Endothelial cell of umbilical vein (primary cell): ENCODE measurements around the gene TMEM208. TPM values are rescaled to one million over a fixed set of nuclear protein-coding genes. Genes with fewer than 3 reads are reported as not detected.

Source experiments
- BruUV-seq: library from RNA; stranded (reverse); fragments of 400-500 nt; replicated peaks from 2 replicates; lab custom pipeline; 2021; lab: Mats Ljungman, UMichigan
- CTCF ChIA-PET: fragments of 300-600, 350-600 bp; sonication (Branson Sonifier 250); formaldehyde crosslinking; loops from one replicate; lab custom pipeline; 2021; ENCODE audit warnings: antibody characterized with exemption, inconsistent platforms; lab: Charles Lee
- POLR2A ChIA-PET: fragments of 300-600, 350-600 bp; sonication (Branson Sonifier 250); formaldehyde crosslinking; loops from one replicate; lab custom pipeline; 2021; ENCODE audit warnings: antibody characterized with exemption, inconsistent platforms; lab: Charles Lee
- DNase-seq: peaks from one replicate; pipeline ENCODE4 v3.0.0-alpha.2; 2011; ENCODE audit warnings: low read depth, low spot score
- FAIRE-seq: peaks from 2 replicates; lab custom pipeline; 2011; peaks lifted over from hg19 to GRCh38; lab: Jason Lieb, UNC
- H2AFZ ChIP-seq: 2 replicates; pipeline ENCODE4 v1.6.0; 2012; ENCODE audit warnings: low read depth, low read length, control low read depth, inconsistent platforms
- H3K27ac ChIP-seq: 2 replicates; pipeline ENCODE4 v1.5.1; 2011; ENCODE audit warnings: low read depth, mild to moderate bottlenecking, control low read depth, low read length, moderate library complexity; ENCODE audit not compliant: insufficient read depth
- H3K27me3 ChIP-seq, 2 experiments: 2 replicates each; pipeline versions ENCODE4 v1.6.0 to v1.6.1; 2011; ENCODE audit warnings: low read length in 2 of 2, mixed read lengths in 1 of 2; ENCODE audit not compliant: control insufficient read depth in 2 of 2, insufficient read depth in 2 of 2
- H3K36me3 ChIP-seq, 2 experiments: 2 replicates in 1 of 2; 3 replicates in 1 of 2; pipeline ENCODE4 v1.5.1; 2011; ENCODE audit warnings: low read length in 2 of 2, mild to moderate bottlenecking in 1 of 2, moderate library complexity in 1 of 2; ENCODE audit not compliant: control insufficient read depth in 2 of 2, insufficient read depth in 2 of 2; ENCODE audit errors: extremely low read depth in 1 of 2
- H3K4me1 ChIP-seq: 3 replicates; pipeline ENCODE4 v1.5.1; 2011; ENCODE audit warnings: mild to moderate bottlenecking, low read length; ENCODE audit not compliant: control insufficient read depth, insufficient read depth; ENCODE audit errors: extremely low read depth
- H3K4me2 ChIP-seq: 2 replicates; pipeline ENCODE4 v1.6.1; 2011; ENCODE audit warnings: low read length, control low read depth, mixed read lengths; ENCODE audit not compliant: insufficient read depth
- H3K4me3 ChIP-seq, 3 experiments: fragments of 200-600 bp in 1 of 3; sonication (generic), shearing (Covaris generic) in 1 of 3; replicated peaks in 1 of 3; 2 replicates each; pipeline ENCODE4 v1.5.1; 2011 to 2016; ENCODE audit warnings: control low read depth in 3 of 3, low read length in 3 of 3, mild to moderate bottlenecking in 2 of 3, inconsistent platforms in 1 of 3, low read depth in 1 of 3, moderate library complexity in 1 of 3; ENCODE audit not compliant: insufficient read depth in 1 of 3
- H3K79me2 ChIP-seq: 2 replicates; pipeline ENCODE4 v1.6.0; 2012; ENCODE audit warnings: low read length, inconsistent platforms; ENCODE audit not compliant: control insufficient read depth, insufficient read depth
- H3K9ac ChIP-seq: replicated peaks from 2 replicates; pipeline ENCODE3; 2011; ENCODE audit warnings: low read length, control low read depth; ENCODE audit not compliant: insufficient read depth; ENCODE audit errors: extremely low read depth
- H3K9me1 ChIP-seq: replicated peaks from 3 replicates; pipeline ENCODE4 v1.6.0; 2011; ENCODE audit warnings: mild to moderate bottlenecking, low read length; ENCODE audit not compliant: control insufficient read depth, insufficient read depth; ENCODE audit errors: extremely low read depth
- H3K9me3 ChIP-seq: replicated peaks from 2 replicates; pipeline ENCODE4 v1.5.1; 2012; ENCODE audit warnings: low read length, inconsistent platforms; ENCODE audit not compliant: control insufficient read depth, insufficient read depth
- H4K20me1 ChIP-seq: replicated peaks from 2 replicates; pipeline ENCODE3; 2011; ENCODE audit warnings: mild to moderate bottlenecking, low read length; ENCODE audit not compliant: control insufficient read depth, insufficient read depth; ENCODE audit errors: extremely low read depth
- EZH2 ChIP-seq: IDR thresholded peaks from 2 replicates; pipeline ENCODE4 v1.6.1; 2012; ENCODE audit warnings: borderline replicate concordance, low read depth, mild to moderate bottlenecking, moderate library complexity, low read length, inconsistent platforms; ENCODE audit not compliant: severe bottlenecking
- FOS ChIP-seq: IDR thresholded peaks from 2 replicates; pipeline ENCODE4 v1.6.1; 2011; ENCODE audit warnings: mild to moderate bottlenecking, low read length, moderate library complexity, borderline replicate concordance; ENCODE audit not compliant: insufficient read depth
- GATA2 ChIP-seq: IDR thresholded peaks from 2 replicates; pipeline ENCODE4 v1.7.0; 2011; ENCODE audit warnings: low read depth, mild to moderate bottlenecking, moderate library complexity, mixed read lengths, low read length; ENCODE audit not compliant: insufficient read length, insufficient read depth
- JUN ChIP-seq: IDR thresholded peaks from 2 replicates; pipeline ENCODE4 v1.6.1; 2011; ENCODE audit warnings: borderline replicate concordance, low read depth; ENCODE audit not compliant: insufficient read length, insufficient read depth
- MYC ChIP-seq: IDR thresholded peaks from one replicate; pipeline ENCODE4 v1.6.1; 2011; ENCODE audit warnings: mild to moderate bottlenecking, low read depth, low read length
- POLR2A ChIP-seq: IDR thresholded peaks from 2 replicates; pipeline ENCODE4 v1.6.1; 2012; ENCODE audit warnings: low read depth, mild to moderate bottlenecking, control low read depth, low read length
- POLR2AphosphoS5 ChIP-seq: IDR thresholded peaks from 2 replicates; pipeline ENCODE4 v1.6.1; 2012; ENCODE audit warnings: low read depth, mild to moderate bottlenecking, control low read depth, low read length, moderate library complexity; ENCODE audit not compliant: insufficient read depth
- dilution Hi-C: fragments of 300-500 bp; cut with MboI; formaldehyde crosslinking; loops from one replicate; pipeline ENCODE4 v1.15.0; 2019; ENCODE audit warnings: low sequenced_read_pairs; ENCODE audit not compliant: extremely low pct_ligation_motif_present
- intact Hi-C: fragments of 100-400 bp; cut with micrococcal nuclease; formaldehyde crosslinking; loops from one replicate; pipeline ENCODE4 v1.10.0; 2022
- polyA plus RNA-seq, 4 experiments: library from polyadenylated mRNA; depleted of rRNA in 3 of 4; stranded (reverse) in 3 of 4; unstranded in 1 of 4; fragments of >200 nt; gene quantifications; 2 replicates each; pipeline versions ENCODE4 v1.2.1 to v1.2.3, GENCODE V29; 2011 to 2012; ENCODE audit warnings: missing spikeins in 1 of 4
- total RNA-seq: library from RNA; stranded (reverse); gene quantifications from 2 replicates; pipeline ENCODE4 v1.2.3, GENCODE V29; 2021
- TF ChIP-seq, protein P1 (sequence below): IDR thresholded peaks from 2 replicates; pipeline ENCODE4 v1.6.1; 2011; ENCODE audit not compliant: insufficient read depth, insufficient read length
- TF ChIP-seq, protein P2 (sequence below), 2 donors: IDR thresholded peaks; 1 replicate in 1 of 2; 2 replicates in 1 of 2; pipeline ENCODE4 v1.5.1; 2011; ENCODE audit warnings: low read length in 2 of 2, mild to moderate bottlenecking in 2 of 2, moderate library complexity in 2 of 2, control low read depth in 1 of 2, inconsistent platforms in 1 of 2, low read depth in 1 of 2; ENCODE audit not compliant: insufficient read depth in 1 of 2; ENCODE audit errors: extremely low read depth in 1 of 2

Gene TMEM208
- total and polyA plus RNA-seq, 2 donors (not counting 3 experiments of a cell fraction or from before 2014, with no cell fraction given), result 35.3 to 94.0 TPM

DNA sequence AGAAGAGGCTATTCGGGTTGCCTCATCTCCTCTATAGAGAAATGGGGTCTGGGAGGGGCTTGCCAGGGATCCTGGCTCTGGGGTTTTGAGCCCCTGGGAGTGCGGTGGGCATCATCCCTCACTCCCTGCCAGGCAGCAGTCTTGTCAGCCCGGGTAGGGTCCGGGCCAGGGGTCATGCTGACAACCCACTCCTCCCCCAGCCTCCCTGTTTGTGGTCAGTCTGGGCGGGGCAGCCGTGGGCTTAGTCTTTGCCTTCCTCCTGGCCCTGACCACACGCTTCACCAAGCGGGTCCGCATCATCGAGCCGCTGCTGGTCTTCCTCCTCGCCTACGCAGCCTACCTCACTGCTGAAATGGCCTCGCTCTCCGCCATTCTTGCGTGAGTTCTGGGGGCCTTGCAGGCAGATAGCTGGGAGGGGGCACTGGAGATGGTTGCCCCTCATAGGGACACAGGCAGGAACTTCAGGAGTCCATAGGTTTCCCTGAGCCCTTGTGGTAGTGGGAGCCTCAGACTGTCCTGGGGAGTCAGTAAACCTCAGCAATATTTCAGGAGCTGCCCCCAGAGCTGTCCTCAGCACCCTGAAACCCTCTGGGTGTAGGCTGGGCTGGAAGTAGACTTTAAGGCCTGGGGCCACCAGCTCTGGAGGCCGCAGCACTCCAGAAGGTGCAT is 28.8 kb downstream of the TMEM208 start:
- no peak for FAIRE-seq
- intact Hi-C loops, result no loop called here
- DNase-seq, result no peak
- Histone ChIP-seq H3K27me3 (no peaks in the 10 kb centered on the region), H3K4me2 (no peak overlapping the region), H3K9ac (no peak overlapping the region), H4K20me1 (no peaks in the 10 kb centered on the region), H3K79me2 (no peaks in the 10 kb centered on the region), H3K9me3 (no peaks in the 10 kb centered on the region), H3K4me3 (no peak overlapping the region), H2AFZ (no peak overlapping the region), H3K27ac (no peak overlapping the region), H3K4me1 (peaks cover 4% of the 10 kb centered on the region), H3K9me1 (no peaks in the 10 kb centered on the region), H3K36me3 (no peaks in the 10 kb centered on the region)
- POLR2A ChIA-PET, result no interaction called here
- dilution Hi-C loops, result no loop called here
- CTCF ChIA-PET, result no interaction called here
- BruUV-seq, result no TSS peak
- TF ChIP-seq MYC (no peak), JUN (no peak), POLR2A (no peak), EZH2 (no peak), POLR2AphosphoS5 (no peak), FOS (no peak), GATA2 (no peak)
- TF ChIP-seq, protein P1, sequence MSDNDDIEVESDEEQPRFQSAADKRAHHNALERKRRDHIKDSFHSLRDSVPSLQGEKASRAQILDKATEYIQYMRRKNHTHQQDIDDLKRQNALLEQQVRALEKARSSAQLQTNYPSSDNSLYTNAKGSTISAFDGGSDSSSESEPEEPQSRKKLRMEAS, result no peak
- TF ChIP-seq, protein P2, sequence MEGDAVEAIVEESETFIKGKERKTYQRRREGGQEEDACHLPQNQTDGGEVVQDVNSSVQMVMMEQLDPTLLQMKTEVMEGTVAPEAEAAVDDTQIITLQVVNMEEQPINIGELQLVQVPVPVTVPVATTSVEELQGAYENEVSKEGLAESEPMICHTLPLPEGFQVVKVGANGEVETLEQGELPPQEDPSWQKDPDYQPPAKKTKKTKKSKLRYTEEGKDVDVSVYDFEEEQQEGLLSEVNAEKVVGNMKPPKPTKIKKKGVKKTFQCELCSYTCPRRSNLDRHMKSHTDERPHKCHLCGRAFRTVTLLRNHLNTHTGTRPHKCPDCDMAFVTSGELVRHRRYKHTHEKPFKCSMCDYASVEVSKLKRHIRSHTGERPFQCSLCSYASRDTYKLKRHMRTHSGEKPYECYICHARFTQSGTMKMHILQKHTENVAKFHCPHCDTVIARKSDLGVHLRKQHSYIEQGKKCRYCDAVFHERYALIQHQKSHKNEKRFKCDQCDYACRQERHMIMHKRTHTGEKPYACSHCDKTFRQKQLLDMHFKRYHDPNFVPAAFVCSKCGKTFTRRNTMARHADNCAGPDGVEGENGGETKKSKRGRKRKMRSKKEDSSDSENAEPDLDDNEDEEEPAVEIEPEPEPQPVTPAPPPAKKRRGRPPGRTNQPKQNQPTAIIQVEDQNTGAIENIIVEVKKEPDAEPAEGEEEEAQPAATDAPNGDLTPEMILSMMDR (IDR thresholded peaks at IDR 0.05; ENCODE audit: extremely low read depth in 1 of 2, insufficient read depth in 1 of 2, low read depth in 1 of 2, low read length in 2 of 2), result no peak
